ENCODE data around the gene MICU1. TPM values are rescaled to one million over a fixed set of nuclear protein-coding genes. Genes with fewer than 3 reads are reported as not detected.

MICU1 gene
- total and polyA plus RNA-seq, 2 of the 13 experiments (the other 11 are each of a cell fraction or from before 2014, with no cell fraction given): 32.5 to 56.1 TPM

- TF ChIP-seq, protein P1, sequence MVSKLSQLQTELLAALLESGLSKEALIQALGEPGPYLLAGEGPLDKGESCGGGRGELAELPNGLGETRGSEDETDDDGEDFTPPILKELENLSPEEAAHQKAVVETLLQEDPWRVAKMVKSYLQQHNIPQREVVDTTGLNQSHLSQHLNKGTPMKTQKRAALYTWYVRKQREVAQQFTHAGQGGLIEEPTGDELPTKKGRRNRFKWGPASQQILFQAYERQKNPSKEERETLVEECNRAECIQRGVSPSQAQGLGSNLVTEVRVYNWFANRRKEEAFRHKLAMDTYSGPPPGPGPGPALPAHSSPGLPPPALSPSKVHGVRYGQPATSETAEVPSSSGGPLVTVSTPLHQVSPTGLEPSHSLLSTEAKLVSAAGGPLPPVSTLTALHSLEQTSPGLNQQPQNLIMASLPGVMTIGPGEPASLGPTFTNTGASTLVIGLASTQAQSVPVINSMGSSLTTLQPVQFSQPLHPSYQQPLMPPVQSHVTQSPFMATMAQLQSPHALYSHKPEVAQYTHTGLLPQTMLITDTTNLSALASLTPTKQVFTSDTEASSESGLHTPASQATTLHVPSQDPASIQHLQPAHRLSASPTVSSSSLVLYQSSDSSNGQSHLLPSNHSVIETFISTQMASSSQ (IDR thresholded peaks at IDR 0.05; ENCODE audit: low read depth): no peak
- TF ChIP-seq, protein P1 (CRISPR knock-in tag; IDR thresholded peaks at IDR 0.05; ENCODE audit: borderline replicate concordance): peak; percentile 44; the same call in 1 of the 2 replicates
- 0 out of 2 replicates have a peak, but pooled peaks have one; percentile 44 for TF ChIP-seq ISX (CRISPR knock-in tag; conservative IDR thresholded peaks at IDR 0.05)
- TF ChIP-seq POLR2A (IDR thresholded peaks at IDR 0.05; ENCODE audit: insufficient read depth in 1 of 2, low read depth in 2 of 2, low read length in 2 of 2): peak in 1 of 2 experiments; percentile 51; a peak in 1 of 4 replicates
- TF ChIP-seq, protein P2, sequence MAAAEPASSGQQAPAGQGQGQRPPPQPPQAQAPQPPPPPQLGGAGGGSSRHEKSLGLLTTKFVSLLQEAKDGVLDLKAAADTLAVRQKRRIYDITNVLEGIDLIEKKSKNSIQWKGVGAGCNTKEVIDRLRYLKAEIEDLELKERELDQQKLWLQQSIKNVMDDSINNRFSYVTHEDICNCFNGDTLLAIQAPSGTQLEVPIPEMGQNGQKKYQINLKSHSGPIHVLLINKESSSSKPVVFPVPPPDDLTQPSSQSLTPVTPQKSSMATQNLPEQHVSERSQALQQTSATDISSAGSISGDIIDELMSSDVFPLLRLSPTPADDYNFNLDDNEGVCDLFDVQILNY (CRISPR knock-in tag; conservative IDR thresholded peaks at IDR 0.05): 0 out of 2 replicates have a peak, but pooled peaks have one; percentile 24
- TF ChIP-seq, protein P3, sequence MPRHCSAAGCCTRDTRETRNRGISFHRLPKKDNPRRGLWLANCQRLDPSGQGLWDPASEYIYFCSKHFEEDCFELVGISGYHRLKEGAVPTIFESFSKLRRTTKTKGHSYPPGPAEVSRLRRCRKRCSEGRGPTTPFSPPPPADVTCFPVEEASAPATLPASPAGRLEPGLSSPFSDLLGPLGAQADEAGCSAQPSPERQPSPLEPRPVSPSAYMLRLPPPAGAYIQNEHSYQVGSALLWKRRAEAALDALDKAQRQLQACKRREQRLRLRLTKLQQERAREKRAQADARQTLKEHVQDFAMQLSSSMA (CRISPR knock-in tag; IDR thresholded peaks at IDR 0.05): no peak
- TF ChIP-seq PRDM15 (CRISPR knock-in tag; IDR thresholded peaks at IDR 0.05): 0 out of 2 replicates have a peak, but pooled peaks have one; percentile 42
- no peak for TF ChIP-seq ZNF20 (CRISPR knock-in tag; IDR thresholded peaks at IDR 0.05)
- TF ChIP-seq ZNF609 (CRISPR knock-in tag; IDR thresholded peaks at IDR 0.05; ENCODE audit: borderline replicate concordance): peak; percentile 87
- TF ChIP-seq ZNF615 (CRISPR knock-in tag; IDR thresholded peaks at IDR 0.05; ENCODE audit: borderline replicate concordance): no peak
- TF ChIP-seq SOX6 (IDR thresholded peaks at IDR 0.05): no peak
- peak; percentile 59; the same call in 1 of the 2 replicates for TF ChIP-seq SOX6 (CRISPR knock-in tag; IDR thresholded peaks at IDR 0.05)
- no peak for TF ChIP-seq ZNF572 (CRISPR knock-in tag; IDR thresholded peaks at IDR 0.05)
Observed at GRCh38 chr10:72319416-72320254, 306.2 kb downstream of the MICU1 start (continued).

All from HepG2 (cell line).